OCI-LY3 (cell line): ENCODE data around the gene LIMA1.
A peak's percentile ranks its signal among the peaks of the same experiment; 100 is the strongest.

Experiments used
- H2AFZ ChIP-seq: fragments of 200-600, 300-600 bp; shearing (Covaris generic); 2 replicates; pipeline ENCODE4 v1.6.0; 2014; ENCODE audit warnings: antibody characterized with exemption, low read depth, low read length
- H3K27ac ChIP-seq: fragments of 200-600, 300-600 bp; sonication (generic); 2 replicates; pipeline ENCODE4 v1.5.1; 2014; ENCODE audit warnings: mild to moderate bottlenecking, low read length, moderate library complexity, mixed read lengths
- H3K27me3 ChIP-seq: fragments of 200-600, 300-600 bp; sonication (generic); 2 replicates; pipeline ENCODE4 v1.6.1; 2014; ENCODE audit warnings: low read depth, low read length, mixed read lengths
- H3K36me3 ChIP-seq: fragments of 200-600, 300-600 bp; sonication (generic); replicated peaks from 2 replicates; pipeline ENCODE3; 2014; ENCODE audit warnings: low read depth, low read length, mixed read lengths
- H3K4me1 ChIP-seq: fragments of 300-600, 200-600 bp; sonication (generic); 2 replicates; pipeline ENCODE4 v1.6.1; 2014; ENCODE audit warnings: low read length, mixed read lengths
- H3K4me2 ChIP-seq: fragments of 200-600, 300-600 bp; sonication (generic); 2 replicates; pipeline ENCODE4 v1.6.1; 2014; ENCODE audit warnings: low read length, mixed read lengths
- H3K4me3 ChIP-seq: fragments of 300-600, 200-600 bp; sonication (generic); 2 replicates; pipeline ENCODE4 v1.5.1; 2014; ENCODE audit warnings: antibody characterized with exemption, mild to moderate bottlenecking, low read length, moderate library complexity
- H3K79me2 ChIP-seq: fragments of 300-600, 200-600 bp; shearing (Covaris generic); 2 replicates; pipeline ENCODE4 v1.6.1; 2014; ENCODE audit warnings: mild to moderate bottlenecking, low read length, mixed read lengths
- H3K9ac ChIP-seq: fragments of 300-600, 200-600 bp; shearing (Covaris generic); 2 replicates; pipeline ENCODE4 v1.6.0; 2014; ENCODE audit warnings: mild to moderate bottlenecking, low read length, moderate library complexity
- H3K9me3 ChIP-seq: fragments of 200-600, 300-600 bp; shearing (Covaris generic); 2 replicates; pipeline ENCODE4 v1.6.1; 2014; ENCODE audit warnings: low read length, mixed read lengths; ENCODE audit not compliant: insufficient read depth
- H4K20me1 ChIP-seq: fragments of 200-600, 300-600 bp; sonication (generic); 2 replicates; pipeline ENCODE4 v1.6.1; 2016; ENCODE audit warnings: low read length, mixed read lengths; ENCODE audit not compliant: insufficient read depth
- CTCF ChIP-seq: fragments of 200-600, 300-600 bp; sonication (generic); IDR thresholded peaks from 2 replicates; pipeline ENCODE4 v1.5.1; 2014; ENCODE audit warnings: antibody characterized with exemption, low read length, low read depth
- EZH2phosphoT487 ChIP-seq: fragments of 200-600 bp; shearing (Covaris generic); IDR thresholded peaks from 2 replicates; pipeline ENCODE4 v1.6.1; 2018; ENCODE audit warnings: antibody characterized with exemption, mixed run types, low read depth

Gene LIMA1

GRCh38 chr12:50145439-50145838 lies 137.9 kb downstream of the LIMA1 start:
- no peaks in the 10 kb centered on the region for H3K9me3 ChIP-seq
- H3K4me3 ChIP-seq, result no peak overlapping the region
- H3K9ac ChIP-seq, result no peak overlapping the region
- no peaks in the 10 kb centered on the region for H4K20me1 ChIP-seq
- no peaks in the 10 kb centered on the region for H3K79me2 ChIP-seq
- H3K27ac ChIP-seq, result no peak overlapping the region
- no peak for TF ChIP-seq EZH2phosphoT487
- no peak for TF ChIP-seq CTCF
- H3K4me1 ChIP-seq, result peaks cover 4% of the 10 kb centered on the region; the same call in 1 of the 2 replicates
- no peak overlapping the region for H3K4me2 ChIP-seq
- H2AFZ ChIP-seq, result no peak overlapping the region
- peaks cover 3% of the 10 kb centered on the region for H3K36me3 ChIP-seq
- H3K27me3 ChIP-seq, result no peaks in the 10 kb centered on the region

GRCh38 chr12:50142993-50143392 lies 140.3 kb downstream of the LIMA1 start:
- Histone ChIP-seq H3K27me3 (no peaks in the 10 kb centered on the region), H3K9me3 (no peaks in the 10 kb centered on the region), H2AFZ (no peak overlapping the region), H3K36me3 (peaks cover 8% of the 10 kb centered on the region), H3K9ac (no peak overlapping the region), H4K20me1 (no peaks in the 10 kb centered on the region), H3K79me2 (no peaks in the 10 kb centered on the region), H3K27ac (no peak overlapping the region), H3K4me3 (no peak overlapping the region), H3K4me1 (no peaks in the 10 kb centered on the region), H3K4me2 (no peak overlapping the region)
- TF ChIP-seq EZH2phosphoT487, result no peak
- no peak for TF ChIP-seq CTCF

GRCh38 chr12:50132505-50133135 lies 150.7 kb downstream of the LIMA1 start:
- H4K20me1 ChIP-seq, result no peaks in the 10 kb centered on the region
- no peak overlapping the region for H3K27ac ChIP-seq
- H3K36me3 ChIP-seq, result peaks cover 48% of the 10 kb centered on the region
- H3K4me3 ChIP-seq, result no peak overlapping the region
- no peak overlapping the region for H3K9ac ChIP-seq
- no peaks in the 10 kb centered on the region for H3K27me3 ChIP-seq
- no peaks in the 10 kb centered on the region for H3K9me3 ChIP-seq
- TF ChIP-seq CTCF (peak; percentile 50), EZH2phosphoT487 (no peak)
- H2AFZ ChIP-seq, result no peak overlapping the region
- H3K4me1 ChIP-seq, result no peaks in the 10 kb centered on the region
- no peaks in the 10 kb centered on the region for H3K79me2 ChIP-seq
- no peak overlapping the region for H3K4me2 ChIP-seq

- H3K4me1 ChIP-seq, result peaks cover 10% of the 10 kb centered on the region
- peaks cover 35% of the 10 kb centered on the region for H3K36me3 ChIP-seq
- no peak overlapping the region for H2AFZ ChIP-seq
- TF ChIP-seq EZH2phosphoT487 (no peak), CTCF (no peak)
- H4K20me1 ChIP-seq, result no peaks in the 10 kb centered on the region
- no peaks in the 10 kb centered on the region for H3K79me2 ChIP-seq
- H3K9ac ChIP-seq, result no peak overlapping the region
- no peaks in the 10 kb centered on the region for H3K27me3 ChIP-seq
- H3K4me2 ChIP-seq, result no peak overlapping the region
- no peaks in the 10 kb centered on the region for H3K9me3 ChIP-seq
- H3K4me3 ChIP-seq, result no peak overlapping the region
- H3K27ac ChIP-seq, result no peak overlapping the region
These were observed 154.0 kb downstream of the LIMA1 start for GRCh38 chr12:50129290-50129689.
